LNCaP clone FGC (cell line): Measurements from ENCODE around the gene OR2C1.

Experiments used
- DNase-seq: peaks from one replicate; pipeline ENCODE4 v3.0.0-alpha.2; 2011; ENCODE audit warnings: low read depth
- H3K4me3 ChIP-seq: 2 replicates; pipeline ENCODE4 v1.5.1; 2011; ENCODE audit warnings: mild to moderate bottlenecking, low read depth, low read length, control low read depth
- CTCF ChIP-seq: IDR thresholded peaks from 2 replicates; pipeline ENCODE4 v1.5.1; 2012; ENCODE audit warnings: mild to moderate bottlenecking; ENCODE audit not compliant: control insufficient read depth, insufficient read depth; ENCODE audit errors: extremely low read depth

Gene OR2C1

GRCh38 chr16:3388325-3388724, 32.6 kb downstream of the OR2C1 start:
- no peak for DNase-seq
- H3K4me3 ChIP-seq, result no peak overlapping the region
- no peak for TF ChIP-seq CTCF

GRCh38 chr16:3389663-3390338, 34.1 kb downstream of the OR2C1 start:
- TF ChIP-seq CTCF, result no peak
- H3K4me3 ChIP-seq, result no peak overlapping the region
- DNase-seq, result no peak

- DNase-seq, result no peak
- TF ChIP-seq CTCF, result no peak
- peak overlapping the region; percentile 77 for H3K4me3 ChIP-seq
Measured at GRCh38 chr16:3400446-3400778, 44.7 kb downstream of the OR2C1 start.

GRCh38 chr16:3400779-3401688, 45.3 kb downstream of the OR2C1 start, which contains the start of the genes ZNF174 and ZSCAN32:
ZNF174 (plus strand) TSS chr16:3401215; CDS start chr16:3402005, 790 bp downstream.
ZSCAN32 (minus strand) TSS chr16:3401004; CDS start chr16:3397557, 3,447 bp downstream.
- no peak for TF ChIP-seq CTCF
- peak; percentile 98 for DNase-seq
- peak within 1 kb of the TSS; percentile 77 for H3K4me3 ChIP-seq

GRCh38 chr16:3401719-3402397, 46.2 kb downstream of the OR2C1 start:
- no peak for DNase-seq
- no peak for TF ChIP-seq CTCF

More at GRCh38 chr16:3401719-3402397, 46.2 kb downstream of the OR2C1 start:
- H3K4me3 ChIP-seq, result peak overlapping the region; percentile 77
